Measurements from ENCODE around the gene RFESD.

Gene RFESD

GRCh38 chr5:95646569-95647431 lies at the start of gene RFESD:
Gene RFESD (plus strand): TSS chr5:95646777. CDS start chr5:95652272, 5,495 bp downstream.
- H3K4me3 Mint-ChIP-seq, result peak within 1 kb of the TSS; percentile 76
- ATAC-seq (peak; percentile 98), DNase-seq (ENCODE audit: low spot score in 2 of 2) (peak; percentile 93 to 97)
- no peaks in the 10 kb centered on the region for H3K9me3 Mint-ChIP-seq
- H3K4me1 Mint-ChIP-seq, result peaks cover 12% of the 10 kb centered on the region
- H3K36me3 Mint-ChIP-seq, result no peaks in the 10 kb centered on the region
- peak within 1 kb of the TSS; percentile 91 for H3K27ac Mint-ChIP-seq

GRCh38 chr5:95599252-95599651 lies 47.3 kb upstream of the RFESD start:
- Mint-ChIP-seq H3K4me1 (no peaks in the 10 kb centered on the region), H3K27ac (peak overlapping the region; percentile 2), H3K9me3 (no peaks in the 10 kb centered on the region), H3K36me3 (peaks cover 9% of the 10 kb centered on the region), H3K4me3 (no peak overlapping the region)
- ATAC-seq, result no peak
- no peak for DNase-seq (ENCODE audit: low spot score in 2 of 2)

- no peak for ATAC-seq
- Mint-ChIP-seq H3K27ac (no peak overlapping the region), H3K4me3 (no peak overlapping the region), H3K9me3 (no peaks in the 10 kb centered on the region), H3K36me3 (peaks cover 13% of the 10 kb centered on the region), H3K4me1 (no peaks in the 10 kb centered on the region)
- no peak for DNase-seq (ENCODE audit: low spot score in 2 of 2)
These were observed 46.0 kb upstream of the RFESD start for GRCh38 chr5:95600557-95600956.

- Mint-ChIP-seq H3K27ac (no peak overlapping the region), H3K4me3 (no peak overlapping the region), H3K36me3 (peaks cover 13% of the 10 kb centered on the region), H3K9me3 (no peaks in the 10 kb centered on the region), H3K4me1 (no peaks in the 10 kb centered on the region)
- no peak for DNase-seq (ENCODE audit: low spot score in 2 of 2)
- no peak for ATAC-seq
These were observed 40.8 kb upstream of the RFESD start for GRCh38 chr5:95605786-95606185.

- ATAC-seq (no peak), DNase-seq (ENCODE audit: low spot score in 2 of 2) (no peak)
- no peak overlapping the region for H3K27ac Mint-ChIP-seq
- H3K9me3 Mint-ChIP-seq, result no peaks in the 10 kb centered on the region
- H3K4me1 Mint-ChIP-seq, result no peaks in the 10 kb centered on the region
- no peak overlapping the region for H3K4me3 Mint-ChIP-seq
- H3K36me3 Mint-ChIP-seq, result peaks cover 13% of the 10 kb centered on the region
These were observed 40.2 kb upstream of the RFESD start for GRCh38 chr5:95606419-95606818.

- Mint-ChIP-seq H3K27ac (no peak overlapping the region), H3K9me3 (peaks cover 6% of the 10 kb centered on the region), H3K36me3 (no peaks in the 10 kb centered on the region), H3K4me3 (no peak overlapping the region), H3K4me1 (peaks cover 19% of the 10 kb centered on the region)
- no peak for ATAC-seq
- DNase-seq (ENCODE audit: low spot score in 2 of 2), result no peak
These were observed 36.9 kb upstream of the RFESD start for GRCh38 chr5:95609711-95610110.

- DNase-seq (ENCODE audit: low spot score in 2 of 2) (no peak), ATAC-seq (no peak)
- H3K9me3 Mint-ChIP-seq, result peaks cover 6% of the 10 kb centered on the region
- H3K4me1 Mint-ChIP-seq, result peaks cover 27% of the 10 kb centered on the region
- H3K27ac Mint-ChIP-seq, result no peak overlapping the region
- H3K36me3 Mint-ChIP-seq, result no peaks in the 10 kb centered on the region
- H3K4me3 Mint-ChIP-seq, result no peak overlapping the region
These were observed 36.0 kb upstream of the RFESD start for GRCh38 chr5:95610546-95610945.

- no peak for ATAC-seq
- Mint-ChIP-seq H3K4me1 (peaks cover 31% of the 10 kb centered on the region), H3K36me3 (no peaks in the 10 kb centered on the region), H3K4me3 (no peak overlapping the region), H3K27ac (no peak overlapping the region), H3K9me3 (peaks cover 6% of the 10 kb centered on the region)
- DNase-seq (ENCODE audit: low spot score in 2 of 2), result no peak
These were observed 35.2 kb upstream of the RFESD start for GRCh38 chr5:95611396-95611795.

- H3K36me3 Mint-ChIP-seq, result no peaks in the 10 kb centered on the region
- no peak overlapping the region for H3K4me3 Mint-ChIP-seq
- DNase-seq (ENCODE audit: low spot score in 2 of 2), result no peak
- peak overlapping the region; percentile 1 for H3K27ac Mint-ChIP-seq
- H3K9me3 Mint-ChIP-seq, result peaks cover 6% of the 10 kb centered on the region
- no peak for ATAC-seq
- H3K4me1 Mint-ChIP-seq, result peaks cover 41% of the 10 kb centered on the region
These were observed 33.1 kb upstream of the RFESD start for GRCh38 chr5:95613514-95613913.

- Mint-ChIP-seq H3K4me1 (peaks cover 55% of the 10 kb centered on the region), H3K36me3 (no peaks in the 10 kb centered on the region), H3K4me3 (no peak overlapping the region), H3K27ac (peak overlapping the region; percentile 17), H3K9me3 (peaks cover 6% of the 10 kb centered on the region)
- DNase-seq (ENCODE audit: low spot score in 2 of 2), result no peak
- peak; percentile 70 for ATAC-seq
These were observed 31.5 kb upstream of the RFESD start for GRCh38 chr5:95615164-95615467.

GRCh38 chr5:95617057-95617456 lies 29.5 kb upstream of the RFESD start:
- ATAC-seq (no peak), DNase-seq (ENCODE audit: low spot score in 2 of 2) (no peak)
- H3K4me3 Mint-ChIP-seq, result no peak overlapping the region
- H3K27ac Mint-ChIP-seq, result no peak overlapping the region
- peaks cover 57% of the 10 kb centered on the region for H3K4me1 Mint-ChIP-seq
- H3K36me3 Mint-ChIP-seq, result no peaks in the 10 kb centered on the region
- H3K9me3 Mint-ChIP-seq, result peaks cover 6% of the 10 kb centered on the region

- Mint-ChIP-seq H3K4me3 (peak overlapping the region; percentile 80), H3K27ac (peak overlapping the region; percentile 79), H3K4me1 (peaks cover 48% of the 10 kb centered on the region), H3K9me3 (no peaks in the 10 kb centered on the region), H3K36me3 (no peaks in the 10 kb centered on the region)
- DNase-seq (ENCODE audit: low spot score in 2 of 2) (no peak), ATAC-seq (no peak)
These were observed 27.5 kb upstream of the RFESD start for GRCh38 chr5:95619096-95619495.

- ATAC-seq (no peak), DNase-seq (ENCODE audit: low spot score in 2 of 2) (no peak)
- Mint-ChIP-seq H3K27ac (peak overlapping the region; percentile 79), H3K4me1 (peaks cover 46% of the 10 kb centered on the region), H3K9me3 (no peaks in the 10 kb centered on the region), H3K4me3 (peak overlapping the region; percentile 80), H3K36me3 (no peaks in the 10 kb centered on the region)
These were observed 27.0 kb upstream of the RFESD start for GRCh38 chr5:95619514-95620029.

- Mint-ChIP-seq H3K4me1 (peaks cover 39% of the 10 kb centered on the region), H3K9me3 (no peaks in the 10 kb centered on the region), H3K36me3 (no peaks in the 10 kb centered on the region), H3K27ac (peak within 1 kb of the TSS; percentile 79), H3K4me3 (peak within 1 kb of the TSS; percentile 80)
- ATAC-seq (peak; percentile 87), DNase-seq (ENCODE audit: low spot score in 2 of 2) (peak; percentile 43 to 76)
These were observed 26.3 kb upstream of the RFESD start, which contains the start of gene GPR150 for GRCh38 chr5:95620030-95620869. Gene GPR150 (plus strand): TSS chr5:95620087. CDS start chr5:95620276, 189 bp downstream.

All from stimulated activated effector memory CD8-positive, alpha-beta T cell treated with anti-CD3 and anti-CD28 coated beads, Interleukin-12 subunit alpha, Interleukin-12 subunit beta, amount 100 ng/mL, for 72 hours (primary cell).